HL-60/S4 (cell line): ENCODE measurements around the gene ASS1.
"Not testable (repeated sequence)": the region's sequence is repeated elsewhere in the genome, so short reads cannot be mapped to it uniquely, and the experiment has no call there.

Experiments used
- in situ Hi-C: fragments of 300-500 bp; cut with MboI; formaldehyde crosslinking; loops from 2 replicates; pipeline ENCODE4 v1.14.3; 2022; ENCODE audit warnings: low sequenced_read_pairs

Gene ASS1

GRCh38 chr9:130444565-130445221, at the start of gene ASS1:
Gene ASS1 (plus strand): TSS chr9:130444961. CDS start chr9:130452229, 7,268 bp downstream.
- in situ Hi-C loops, result no loop called here

DNA sequence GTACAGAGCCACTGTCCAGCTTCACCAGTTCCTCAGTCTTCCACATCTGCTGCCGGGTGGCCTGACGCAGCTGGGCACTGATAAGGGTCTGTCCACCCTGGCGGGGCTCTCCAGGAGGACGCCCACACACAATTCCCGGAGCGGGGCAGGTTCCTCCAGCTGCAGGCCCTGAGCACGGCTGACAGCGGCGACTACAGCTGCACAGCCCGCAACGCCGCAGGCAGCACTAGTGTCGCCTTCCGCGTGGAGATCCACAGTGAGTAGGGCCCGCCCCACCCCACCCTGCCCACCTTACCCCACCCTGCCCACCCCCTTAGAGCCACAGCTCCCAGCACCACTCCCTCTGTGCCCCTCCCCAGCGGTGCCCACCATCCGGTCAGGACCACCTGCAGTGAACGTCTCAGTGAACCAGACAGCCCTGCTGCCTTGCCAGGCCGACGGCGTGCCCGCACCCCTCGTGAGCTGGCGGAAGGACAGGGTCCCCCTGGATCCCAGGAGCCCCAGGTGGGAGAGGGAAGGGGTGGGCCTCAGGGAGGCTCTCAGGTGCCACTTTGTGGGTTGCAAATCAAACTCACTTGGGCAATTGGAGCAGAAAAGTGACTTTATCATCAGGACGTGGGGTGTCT, 48.8 kb upstream of the ASS1 start:
- in situ Hi-C loops, result no loop called here

- in situ Hi-C loops, result no loop called here
Observed at GRCh38 chr9:130396581-130396980, 48.2 kb upstream of the ASS1 start.

DNA sequence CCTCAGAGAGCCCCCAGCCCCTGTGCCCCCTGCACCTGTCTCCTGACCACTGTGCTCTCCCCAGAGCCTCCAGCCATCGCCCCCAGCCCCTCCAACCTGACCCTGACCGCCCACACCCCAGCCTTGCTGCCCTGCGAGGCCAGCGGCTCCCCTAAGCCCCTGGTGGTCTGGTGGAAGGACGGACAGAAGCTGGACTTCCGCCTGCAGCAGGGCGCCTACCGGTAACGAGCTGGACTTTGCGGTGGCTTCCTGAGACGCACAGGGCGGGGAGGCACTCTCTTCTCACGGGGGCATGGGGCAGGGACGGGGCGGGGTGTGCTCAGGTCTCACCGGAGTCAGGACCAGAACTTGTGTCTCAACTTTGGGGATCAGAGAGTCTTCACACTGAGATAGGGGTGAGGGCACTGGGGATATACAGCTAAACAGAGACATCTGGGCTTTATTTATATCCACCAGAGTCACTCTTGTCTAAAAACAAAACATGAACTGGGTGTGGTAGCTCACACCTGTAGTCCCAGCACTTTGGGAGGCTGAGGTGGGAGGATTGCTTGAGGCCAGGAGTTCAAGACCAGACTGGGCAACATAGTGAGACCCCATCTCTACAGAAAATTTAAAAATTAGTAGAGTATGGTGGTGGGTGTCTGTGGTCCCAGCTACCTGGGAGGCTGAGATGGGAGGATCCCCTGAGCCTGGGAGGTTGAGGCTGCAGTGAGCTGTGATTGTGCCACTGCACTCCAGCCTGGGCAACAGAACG, 46.1 kb upstream of the ASS1 start:
- in situ Hi-C loops, result no loop called here

GRCh38 chr9:130399768-130400167, 45.0 kb upstream of the ASS1 start:
- in situ Hi-C loops, result no loop called here

- in situ Hi-C loops, result no loop called here
Observed at GRCh38 chr9:130400870-130401269, 43.9 kb upstream of the ASS1 start.

GRCh38 chr9:130401742-130402141, 43.0 kb upstream of the ASS1 start:
- in situ Hi-C loops, result not testable (repeated sequence)

- in situ Hi-C loops, result no loop called here
Observed at GRCh38 chr9:130402243-130402642, 42.5 kb upstream of the ASS1 start.

- in situ Hi-C loops, result no loop called here
Observed at GRCh38 chr9:130402645-130403440, 41.9 kb upstream of the ASS1 start.

GRCh38 chr9:130405657-130406257, 39.0 kb upstream of the ASS1 start:
- in situ Hi-C loops, result no loop called here

DNA sequence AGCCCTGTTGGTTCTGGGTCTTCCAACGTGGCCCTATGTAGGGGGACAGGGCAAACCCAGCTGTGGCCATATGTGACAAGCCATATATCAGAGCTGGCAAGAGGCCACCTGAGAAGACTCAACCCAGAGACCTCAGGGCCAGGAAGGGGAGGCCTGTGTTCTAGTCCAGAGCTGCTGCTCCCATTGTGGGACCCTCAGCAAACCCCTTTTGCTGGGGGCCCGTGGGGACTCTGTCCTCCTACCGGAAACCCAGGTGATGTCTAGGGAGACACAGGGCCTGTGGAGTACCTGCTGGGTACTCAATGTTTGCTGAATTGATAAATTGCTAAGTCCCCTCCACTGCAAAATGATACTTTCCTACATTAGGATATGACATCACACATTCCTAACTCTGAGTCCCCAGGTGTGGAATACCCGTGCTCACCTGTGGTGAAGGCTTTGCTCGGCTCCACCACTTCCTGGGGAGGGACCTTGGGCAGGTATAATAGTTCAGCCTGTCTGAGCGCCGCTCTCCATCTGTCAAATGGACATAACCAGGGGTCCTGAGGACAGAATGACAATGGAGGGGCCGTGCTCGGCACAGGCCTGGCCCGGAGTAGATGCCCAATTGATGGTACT, 38.4 kb upstream of the ASS1 start:
- in situ Hi-C loops, result no loop called here

- in situ Hi-C loops, result no loop called here
Observed at GRCh38 chr9:130407916-130408663, 36.7 kb upstream of the ASS1 start.

- in situ Hi-C loops, result no loop called here
Observed at GRCh38 chr9:130408669-130409068, 36.1 kb upstream of the ASS1 start.

DNA sequence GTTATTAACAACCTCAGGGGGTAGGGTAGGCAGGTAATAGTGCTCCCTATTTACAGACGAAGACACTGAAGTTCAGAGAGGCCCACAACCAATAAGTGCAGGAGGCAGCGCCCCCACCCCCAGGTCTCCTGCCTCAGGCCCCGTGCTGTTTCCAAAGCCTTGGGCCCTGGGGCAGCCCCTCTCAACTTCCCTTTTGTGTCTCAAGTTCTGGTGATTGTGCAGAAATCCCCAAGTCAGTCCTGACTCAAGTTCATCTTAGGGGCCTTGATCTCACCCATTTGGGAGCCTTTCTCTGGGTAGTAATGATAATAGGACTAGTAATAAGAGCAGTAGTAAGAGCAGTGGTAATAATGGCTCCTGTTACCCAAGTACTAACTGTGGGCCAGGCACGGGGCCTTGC, 35.5 kb upstream of the ASS1 start:
- in situ Hi-C loops, result no loop called here

DNA sequence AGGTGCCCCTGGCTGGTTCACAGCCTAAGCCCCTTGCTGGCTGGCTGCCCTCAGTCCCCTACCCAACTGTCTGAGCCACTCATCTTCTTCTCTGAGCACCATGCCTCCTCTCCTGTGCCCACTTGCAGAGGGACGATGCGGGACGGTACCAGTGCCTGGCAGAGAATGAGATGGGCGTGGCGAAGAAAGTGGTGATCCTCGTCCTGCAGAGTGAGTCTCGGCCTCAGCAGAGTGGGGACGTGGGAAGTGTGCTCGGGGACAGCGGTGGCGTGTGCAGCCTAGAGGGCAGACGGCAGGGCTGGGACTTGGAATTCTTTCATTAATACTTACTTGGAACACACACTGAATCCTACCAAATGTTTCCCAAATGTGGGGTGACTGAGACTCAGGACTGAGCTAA, 34.3 kb upstream of the ASS1 start:
- in situ Hi-C loops, result no loop called here

DNA sequence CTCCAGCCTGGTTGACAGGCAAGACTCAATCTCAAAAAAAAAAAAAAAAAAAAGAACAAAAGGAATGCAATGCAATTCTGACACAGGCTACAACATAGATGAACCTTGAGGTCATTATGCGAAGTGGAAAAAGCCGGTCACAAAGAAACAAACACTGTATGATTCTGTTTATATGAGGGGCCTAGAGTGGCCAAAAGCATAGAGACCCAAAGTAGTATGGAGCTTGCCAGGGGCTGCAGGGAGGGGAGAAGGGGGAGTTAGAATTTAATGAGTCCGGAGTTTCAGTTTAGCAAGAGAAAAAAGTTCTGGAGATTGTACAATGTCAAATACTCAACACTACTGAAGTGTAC, 33.2 kb upstream of the ASS1 start:
- in situ Hi-C loops, result no loop called here

- in situ Hi-C loops, result no loop called here
Observed at GRCh38 chr9:130414081-130414731, 30.6 kb upstream of the ASS1 start.

- in situ Hi-C loops, result no loop called here
Observed at GRCh38 chr9:130414910-130415746, 29.6 kb upstream of the ASS1 start.
